GM10266 (cell line): ENCODE measurements around the gene ITGB2.

Source experiments
- DNase-seq: peaks from one replicate; pipeline ENCODE4 v3.0.0; 2012; ENCODE audit errors: extremely low spot score
- TF ChIP-seq, protein P1 (sequence below): IDR thresholded peaks from 2 replicates; pipeline ENCODE4 v1.5.1; 2012; ENCODE audit warnings: mild to moderate bottlenecking, low read depth; ENCODE audit not compliant: control insufficient read depth, insufficient read depth; ENCODE audit errors: missing control alignments

ITGB2 gene

DNA sequence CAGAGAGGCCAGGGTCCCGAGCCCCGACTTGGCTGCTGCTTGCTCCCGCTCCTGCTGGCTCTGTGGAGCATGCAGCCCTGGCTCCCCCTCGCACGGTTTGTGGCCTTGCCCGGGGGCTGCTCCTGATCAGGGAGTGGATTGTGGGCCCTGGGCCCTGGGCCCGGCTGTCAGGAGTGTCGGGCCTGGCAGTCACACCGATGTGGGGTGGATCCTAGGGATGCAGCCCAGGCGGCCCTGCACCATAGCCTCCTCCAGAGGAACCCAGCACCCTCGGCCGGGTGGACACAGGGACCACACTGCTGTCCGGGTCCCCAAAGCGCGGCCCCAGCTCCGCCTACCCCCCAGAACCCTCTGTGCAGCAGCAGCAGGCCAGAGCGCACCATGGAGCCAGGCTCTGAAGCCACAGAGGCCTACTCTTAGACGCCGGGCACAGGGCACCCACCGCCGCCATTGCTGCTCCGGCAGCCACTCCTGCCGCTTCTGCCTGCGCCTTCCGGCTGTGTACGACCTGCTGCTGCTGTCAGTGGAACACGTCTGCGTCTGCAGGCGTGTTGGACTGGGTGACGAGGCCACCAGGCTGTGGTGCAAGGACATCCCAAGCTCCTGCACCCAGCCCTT, 28.6 kb upstream of the ITGB2 start:
- TF ChIP-seq, protein P1, sequence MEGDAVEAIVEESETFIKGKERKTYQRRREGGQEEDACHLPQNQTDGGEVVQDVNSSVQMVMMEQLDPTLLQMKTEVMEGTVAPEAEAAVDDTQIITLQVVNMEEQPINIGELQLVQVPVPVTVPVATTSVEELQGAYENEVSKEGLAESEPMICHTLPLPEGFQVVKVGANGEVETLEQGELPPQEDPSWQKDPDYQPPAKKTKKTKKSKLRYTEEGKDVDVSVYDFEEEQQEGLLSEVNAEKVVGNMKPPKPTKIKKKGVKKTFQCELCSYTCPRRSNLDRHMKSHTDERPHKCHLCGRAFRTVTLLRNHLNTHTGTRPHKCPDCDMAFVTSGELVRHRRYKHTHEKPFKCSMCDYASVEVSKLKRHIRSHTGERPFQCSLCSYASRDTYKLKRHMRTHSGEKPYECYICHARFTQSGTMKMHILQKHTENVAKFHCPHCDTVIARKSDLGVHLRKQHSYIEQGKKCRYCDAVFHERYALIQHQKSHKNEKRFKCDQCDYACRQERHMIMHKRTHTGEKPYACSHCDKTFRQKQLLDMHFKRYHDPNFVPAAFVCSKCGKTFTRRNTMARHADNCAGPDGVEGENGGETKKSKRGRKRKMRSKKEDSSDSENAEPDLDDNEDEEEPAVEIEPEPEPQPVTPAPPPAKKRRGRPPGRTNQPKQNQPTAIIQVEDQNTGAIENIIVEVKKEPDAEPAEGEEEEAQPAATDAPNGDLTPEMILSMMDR: no peak
- DNase-seq: no peak

DNA sequence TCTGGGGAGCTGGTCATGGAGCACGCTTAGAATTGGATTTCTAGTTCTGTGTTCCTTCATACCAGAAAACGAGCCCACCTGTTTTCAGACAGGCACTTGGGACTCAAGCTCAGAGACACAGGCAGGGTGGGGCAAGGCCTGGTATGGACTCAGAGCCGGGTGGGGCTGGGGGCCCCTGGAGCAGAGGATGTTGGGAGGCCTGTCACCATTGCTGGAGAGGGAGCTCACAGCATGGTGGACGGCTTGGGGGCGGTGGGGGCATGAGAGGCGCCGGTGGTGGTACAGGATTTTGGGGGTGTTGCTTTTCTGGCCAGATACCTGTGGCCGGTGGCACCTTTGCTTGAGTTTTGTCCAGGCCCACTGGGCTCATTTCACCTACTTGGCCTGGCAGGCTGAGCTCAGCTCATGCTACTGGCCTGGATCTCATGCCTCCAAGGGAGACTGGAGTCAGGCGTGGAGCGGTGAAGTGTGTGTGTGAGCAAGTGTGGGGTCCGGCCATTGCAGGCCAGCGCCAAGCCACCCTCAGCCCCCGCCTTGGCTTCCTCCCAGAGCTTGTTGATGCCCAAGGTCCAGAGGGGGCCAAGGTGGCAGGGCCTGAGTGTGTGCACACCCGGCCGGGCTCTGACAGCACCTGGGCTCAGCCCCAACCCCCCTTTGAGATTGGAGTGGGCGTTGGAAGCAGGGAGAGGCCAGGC, 27.9 kb upstream of the ITGB2 start:
- no peak for DNase-seq
- TF ChIP-seq, protein P1: no peak

DNA sequence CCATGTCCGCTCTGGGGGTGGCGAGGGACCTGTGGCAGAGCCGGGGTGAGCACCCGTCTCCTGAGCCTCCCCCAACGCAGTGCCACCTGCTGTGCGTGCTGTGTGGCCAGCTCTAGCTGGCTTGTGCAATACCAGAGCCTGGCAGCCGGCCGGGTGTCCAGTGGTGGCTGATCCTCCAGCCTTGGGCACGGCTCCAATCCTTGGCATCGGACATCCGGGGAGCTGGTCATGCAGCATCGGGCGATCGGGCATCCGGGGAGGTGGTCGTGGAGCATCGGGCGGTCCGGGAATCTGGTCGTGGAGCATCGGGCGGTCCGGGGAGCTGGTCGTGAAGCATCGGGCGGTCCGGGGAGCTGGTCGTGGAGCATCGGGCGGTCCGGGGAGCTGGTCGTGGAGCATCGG, 27.2 kb upstream of the ITGB2 start:
- TF ChIP-seq, protein P1: no peak
- DNase-seq: no peak

DNA sequence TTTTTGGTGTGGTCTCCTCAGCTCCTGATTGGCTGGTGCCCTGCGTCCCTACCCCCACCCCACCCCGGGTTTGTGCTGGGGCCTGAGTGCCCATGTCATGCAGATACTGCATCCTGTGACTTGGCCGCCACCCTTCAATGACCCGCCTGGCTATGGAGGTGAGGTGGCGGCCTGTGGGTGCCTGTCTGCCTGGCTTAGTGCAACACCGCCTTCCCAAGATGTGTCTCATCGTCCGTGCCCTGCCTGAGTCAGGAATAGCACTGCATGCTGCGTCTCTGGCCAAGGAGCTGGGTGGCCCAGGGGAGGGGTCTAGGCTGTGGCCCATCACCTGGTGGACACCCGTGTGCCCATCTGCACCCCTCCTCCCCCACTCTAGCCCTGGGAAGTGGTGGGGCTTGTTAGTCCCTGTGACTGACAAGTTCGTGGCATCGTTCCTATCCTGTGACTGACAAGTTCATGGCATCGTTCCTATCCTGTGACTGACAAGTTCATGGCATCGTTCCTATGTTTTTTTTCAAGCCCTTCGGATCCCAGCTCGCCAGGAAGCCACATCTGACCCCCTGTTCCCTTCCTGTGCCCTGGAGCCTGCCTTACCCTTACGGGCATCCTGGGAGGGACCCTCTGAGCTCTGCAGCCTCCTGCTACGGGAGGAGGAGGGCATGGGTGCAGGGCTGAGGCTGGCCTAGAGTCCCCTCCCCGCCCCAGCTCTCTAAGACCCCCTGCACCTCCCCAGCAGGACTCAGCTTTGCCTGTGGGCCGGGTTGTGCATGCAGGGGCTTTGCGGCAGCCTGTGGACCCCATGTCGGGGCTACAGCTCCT, 26.6 kb upstream of the ITGB2 start:
- TF ChIP-seq, protein P1: no peak
- DNase-seq: no peak

DNA sequence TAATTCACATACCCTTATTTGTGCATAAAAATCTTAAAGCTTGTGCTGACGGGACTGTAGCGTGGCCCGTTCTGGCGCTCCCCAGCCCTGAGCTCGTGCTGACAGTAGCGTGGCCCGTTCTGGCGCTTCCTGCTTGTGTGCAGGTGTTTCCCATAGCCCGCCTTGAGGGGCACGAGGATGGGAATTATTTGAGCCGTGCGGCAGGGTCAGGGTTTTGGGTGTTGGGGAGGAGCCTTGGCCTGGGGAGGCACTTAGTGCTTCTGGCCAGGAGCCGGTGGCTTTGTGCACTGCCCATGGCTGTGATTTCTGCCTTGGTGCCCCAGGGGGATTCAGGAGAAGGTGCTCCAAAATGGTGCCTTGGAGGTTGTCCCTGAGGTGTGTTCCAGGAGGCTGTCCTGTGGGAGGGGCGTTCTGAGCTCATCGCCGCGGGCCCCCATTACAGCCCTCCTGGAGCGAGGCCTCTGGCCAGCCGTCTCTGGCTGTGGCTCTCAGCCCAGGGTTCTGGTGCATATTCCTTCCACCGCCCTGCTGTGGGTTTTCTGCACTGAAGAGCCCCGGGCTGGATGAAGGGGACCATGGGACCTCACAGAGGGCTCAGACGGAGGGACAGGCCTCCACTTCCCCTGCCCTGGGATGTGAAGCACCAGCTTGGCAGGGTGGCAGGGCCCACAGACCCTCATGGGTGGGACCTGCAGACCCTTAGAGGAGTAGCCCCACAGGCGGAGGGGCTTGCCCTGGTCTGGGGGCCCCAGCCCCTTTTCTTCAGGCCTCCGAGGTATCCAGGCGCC, 25.7 kb upstream of the ITGB2 start:
- DNase-seq: no peak
- TF ChIP-seq, protein P1: no peak

DNA sequence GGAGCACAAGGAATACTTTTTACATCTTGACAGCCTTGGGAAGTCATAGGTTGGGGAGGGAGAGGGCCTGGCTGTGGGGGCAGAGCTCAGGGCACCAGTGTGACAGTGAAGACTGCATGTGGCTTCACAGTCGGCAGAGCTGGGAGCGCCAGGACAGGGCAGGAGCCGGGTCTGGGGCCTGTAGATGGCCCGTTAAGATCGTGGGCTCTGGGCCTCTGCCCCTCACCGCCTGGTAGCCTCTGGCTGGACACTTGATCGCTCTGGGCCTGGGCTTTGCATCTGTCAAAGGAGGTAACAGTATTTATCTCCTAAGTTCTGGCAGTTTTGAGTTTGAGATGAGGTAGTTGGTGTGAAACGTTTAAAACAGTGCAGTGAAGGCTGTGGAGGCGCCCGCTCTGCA, 23.9 kb upstream of the ITGB2 start:
- TF ChIP-seq, protein P1: no peak

More for the DNA sequence above, 23.9 kb upstream of the ITGB2 start:
- DNase-seq: no peak
